Dendritic cell treated with granulocyte-macrophage colony-stimulating factor and Interleukin-4, amounts not matched to agents 40 ng/mL and 50 ng/mL, for 4 days (primary cell): ENCODE data around the gene NPC2.

Experiments used
- H3K27ac Mint-ChIP-seq: one replicate; pipeline ENCODE4 v1.8.0; 2022; ENCODE audit warnings: mild to moderate bottlenecking, mixed read lengths
- H3K27me3 Mint-ChIP-seq: one replicate; pipeline ENCODE4 v1.8.0; 2022; ENCODE audit warnings: mild to moderate bottlenecking, mixed read lengths
- H3K36me3 Mint-ChIP-seq: one replicate; pipeline ENCODE4 v1.8.0; 2022; ENCODE audit warnings: low read depth, mixed read lengths
- H3K4me1 Mint-ChIP-seq: one replicate; pipeline ENCODE4 v1.8.0; 2022; ENCODE audit warnings: low read depth, mixed read lengths
- H3K4me3 Mint-ChIP-seq: one replicate; pipeline ENCODE4 v1.8.0; 2022; ENCODE audit warnings: mild to moderate bottlenecking, moderate library complexity, mixed read lengths
- H3K9me3 Mint-ChIP-seq: one replicate; pipeline ENCODE4 v1.8.0; 2022; ENCODE audit warnings: mixed read lengths
- intact Hi-C: fragments of 100-400 bp; cut with micrococcal nuclease; formaldehyde crosslinking; loops from one replicate; pipeline ENCODE4 v1.15.0; 2022

NPC2 gene

DNA sequence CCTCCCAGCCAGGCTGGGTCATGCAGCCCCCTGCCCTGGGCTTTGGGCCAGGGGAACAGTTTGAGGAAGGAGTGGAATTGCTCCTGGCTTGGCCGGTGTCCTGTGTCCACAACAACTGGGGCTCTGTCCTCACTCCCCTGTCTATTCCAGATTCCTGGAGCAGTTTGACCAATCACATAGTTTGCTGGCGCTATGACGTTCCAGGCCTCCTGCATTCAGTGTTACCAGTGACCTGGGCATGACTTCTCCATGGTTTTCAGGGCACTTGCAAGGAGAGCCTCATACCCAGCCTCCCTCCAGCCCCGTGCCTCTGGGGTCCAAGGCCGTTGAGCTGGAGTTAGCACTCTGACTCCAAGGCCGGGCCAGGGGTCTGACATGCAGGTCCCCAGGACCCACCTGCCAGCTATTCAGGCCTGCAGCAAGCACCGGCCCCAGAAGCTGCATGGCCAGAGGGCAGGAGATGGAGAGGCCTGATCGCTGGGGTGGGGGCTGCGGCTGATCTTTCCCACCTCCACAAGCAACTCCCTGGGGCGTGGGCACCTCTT lies 34.7 kb upstream of the NPC2 start:
- no peak overlapping the region for H3K4me3 Mint-ChIP-seq
- no peaks in the 10 kb centered on the region for H3K9me3 Mint-ChIP-seq
- no peak overlapping the region for H3K27ac Mint-ChIP-seq
- H3K4me1 Mint-ChIP-seq = peaks cover 32% of the 10 kb centered on the region
- H3K36me3 Mint-ChIP-seq = no peaks in the 10 kb centered on the region
- peaks cover 19% of the 10 kb centered on the region for H3K27me3 Mint-ChIP-seq
- intact Hi-C loops = no loop called here

- intact Hi-C loops = no loop called here
- Mint-ChIP-seq H3K4me3 (no peak overlapping the region), H3K9me3 (no peaks in the 10 kb centered on the region), H3K27ac (no peak overlapping the region), H3K27me3 (peaks cover 21% of the 10 kb centered on the region), H3K36me3 (no peaks in the 10 kb centered on the region), H3K4me1 (peaks cover 32% of the 10 kb centered on the region)
Measured at GRCh38 chr14:74526854-74527585, 33.9 kb upstream of the NPC2 start.

DNA sequence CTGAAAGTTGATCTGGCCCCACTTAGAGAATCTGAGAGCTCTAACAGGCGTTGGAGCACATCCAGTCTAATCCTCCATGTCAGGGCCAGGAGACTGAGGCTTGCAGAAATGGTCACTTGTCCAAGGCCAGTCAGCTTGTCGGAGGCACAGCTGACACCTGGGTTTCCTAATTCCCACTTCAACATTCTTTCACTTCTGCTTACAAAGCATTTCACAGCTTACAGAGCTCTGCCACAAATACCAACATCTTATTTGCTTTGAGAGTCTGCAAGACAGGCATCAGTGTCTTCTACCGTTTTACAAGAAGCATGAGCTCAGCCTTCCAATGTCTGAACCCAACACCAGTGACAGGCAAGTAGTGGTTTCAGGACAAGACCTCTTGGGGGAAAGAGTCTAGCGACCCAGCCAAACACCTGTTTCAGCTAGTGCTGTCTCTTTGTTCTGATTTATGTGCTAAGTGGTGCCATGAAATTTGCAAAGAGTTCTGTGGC lies 32.3 kb upstream of the NPC2 start:
- Mint-ChIP-seq H3K36me3 (no peaks in the 10 kb centered on the region), H3K4me1 (peaks cover 18% of the 10 kb centered on the region), H3K27me3 (peaks cover 23% of the 10 kb centered on the region), H3K9me3 (no peaks in the 10 kb centered on the region), H3K27ac (no peak overlapping the region), H3K4me3 (no peak overlapping the region)
- intact Hi-C loops = no loop called here

- intact Hi-C loops = no loop called here
- H3K36me3 Mint-ChIP-seq = no peaks in the 10 kb centered on the region
- no peak overlapping the region for H3K4me3 Mint-ChIP-seq
- H3K27me3 Mint-ChIP-seq = peaks cover 23% of the 10 kb centered on the region
- H3K4me1 Mint-ChIP-seq = peaks cover 18% of the 10 kb centered on the region
- H3K9me3 Mint-ChIP-seq = no peaks in the 10 kb centered on the region
- no peak overlapping the region for H3K27ac Mint-ChIP-seq
Measured at GRCh38 chr14:74524812-74525135, 31.7 kb upstream of the NPC2 start.

DNA sequence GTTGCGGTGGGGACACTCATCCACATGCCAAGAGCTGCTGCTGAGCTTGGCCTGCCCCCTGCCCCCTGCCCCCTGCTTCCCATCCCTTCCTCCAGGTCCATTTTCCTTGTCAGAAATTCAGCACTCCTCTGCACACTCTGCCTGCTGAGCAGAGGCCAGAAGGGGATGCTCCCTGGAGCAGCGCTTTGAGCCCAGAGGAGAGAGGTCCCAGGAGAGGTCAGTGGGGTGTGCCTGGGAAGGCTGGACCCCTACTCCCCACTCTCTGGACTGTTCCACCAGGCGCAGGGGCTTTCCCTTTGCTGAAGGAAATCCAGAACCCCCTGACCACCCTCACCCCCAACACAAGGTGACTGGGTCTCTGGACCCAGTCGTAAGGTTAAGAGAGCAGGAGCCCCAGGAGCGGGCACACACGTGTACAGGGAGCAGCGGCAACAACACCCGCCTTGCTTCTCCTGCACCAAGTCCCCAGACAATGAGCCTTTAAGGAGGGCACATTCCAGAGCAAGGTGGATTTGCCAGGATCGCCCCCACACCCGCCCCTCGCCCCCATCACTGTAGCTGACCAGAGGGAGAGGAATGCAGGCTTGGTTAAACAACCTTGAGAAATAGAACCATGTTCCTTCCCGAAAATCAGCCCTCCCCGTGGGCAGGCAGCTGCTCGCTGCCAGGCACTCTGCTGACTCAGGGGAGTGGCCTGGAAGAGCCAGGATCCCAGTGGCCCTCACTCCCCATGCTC lies 31.1 kb upstream of the NPC2 start:
- H3K9me3 Mint-ChIP-seq = no peaks in the 10 kb centered on the region
- peaks cover 23% of the 10 kb centered on the region for H3K27me3 Mint-ChIP-seq
- no peak overlapping the region for H3K27ac Mint-ChIP-seq
- peaks cover 18% of the 10 kb centered on the region for H3K4me1 Mint-ChIP-seq
- intact Hi-C loops = no loop called here
- H3K4me3 Mint-ChIP-seq = no peak overlapping the region
- H3K36me3 Mint-ChIP-seq = no peaks in the 10 kb centered on the region

GRCh38 chr14:74522740-74523139 lies 29.6 kb upstream of the NPC2 start:
- Mint-ChIP-seq H3K9me3 (no peaks in the 10 kb centered on the region), H3K4me3 (no peak overlapping the region)

DNA sequence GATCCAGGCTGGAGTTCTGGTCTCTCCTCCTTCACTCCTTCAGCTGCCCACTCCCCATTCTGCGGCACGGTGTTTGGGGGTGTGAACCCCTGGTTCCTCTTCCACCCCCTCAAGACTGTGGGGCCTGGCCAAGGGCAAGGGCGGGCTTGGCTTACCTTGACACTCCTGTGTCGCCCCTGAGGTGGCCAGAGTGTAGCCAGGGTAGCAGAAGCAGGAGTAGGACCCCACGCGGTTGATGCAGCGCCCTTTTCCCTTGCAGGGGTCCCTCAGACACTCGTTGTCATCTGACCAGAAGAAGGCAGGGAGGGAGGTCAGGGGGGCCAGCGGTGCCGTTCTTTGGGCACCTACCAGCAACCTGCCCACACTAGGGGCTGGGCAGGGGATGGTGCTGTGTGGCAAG lies 28.7 kb upstream of the NPC2 start:
- Mint-ChIP-seq H3K4me1 (peaks cover 18% of the 10 kb centered on the region), H3K4me3 (no peak overlapping the region), H3K27ac (no peak overlapping the region), H3K9me3 (no peaks in the 10 kb centered on the region), H3K36me3 (no peaks in the 10 kb centered on the region), H3K27me3 (peaks cover 30% of the 10 kb centered on the region)
- intact Hi-C loops = no loop called here

More at GRCh38 chr14:74522740-74523139, 29.6 kb upstream of the NPC2 start:
- intact Hi-C loops = no loop called here
- H3K27me3 Mint-ChIP-seq = peaks cover 30% of the 10 kb centered on the region
- H3K27ac Mint-ChIP-seq = no peak overlapping the region
- H3K36me3 Mint-ChIP-seq = no peaks in the 10 kb centered on the region
- H3K4me1 Mint-ChIP-seq = peaks cover 18% of the 10 kb centered on the region

- H3K36me3 Mint-ChIP-seq = no peaks in the 10 kb centered on the region
- no peak overlapping the region for H3K27ac Mint-ChIP-seq
- peaks cover 14% of the 10 kb centered on the region for H3K4me1 Mint-ChIP-seq
- peaks cover 21% of the 10 kb centered on the region for H3K27me3 Mint-ChIP-seq
- intact Hi-C loops = no loop called here
- H3K4me3 Mint-ChIP-seq = no peak overlapping the region
- no peaks in the 10 kb centered on the region for H3K9me3 Mint-ChIP-seq
Measured at GRCh38 chr14:74519316-74520074, 26.4 kb upstream of the NPC2 start.

DNA sequence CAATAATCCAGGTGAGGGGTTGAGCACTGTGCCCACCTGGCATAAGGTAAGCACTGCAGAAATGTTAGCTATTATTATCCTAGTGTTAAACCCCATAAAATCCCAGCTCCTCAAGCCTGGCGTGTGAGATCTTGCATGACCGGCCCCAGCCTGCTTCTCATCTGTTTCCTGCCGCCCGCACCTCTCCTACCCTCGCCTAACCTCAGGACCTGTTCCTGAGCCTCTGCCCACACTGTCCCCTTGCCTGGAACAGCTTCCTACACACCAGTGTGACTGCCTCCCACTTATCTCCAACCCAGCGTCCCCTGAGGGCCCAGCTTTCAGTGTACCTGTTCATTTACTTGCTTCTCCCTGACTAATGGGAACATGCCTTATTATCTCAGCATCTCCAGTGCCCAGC lies 25.1 kb upstream of the NPC2 start:
- Mint-ChIP-seq H3K27me3 (peaks cover 17% of the 10 kb centered on the region), H3K27ac (no peak overlapping the region), H3K4me3 (no peak overlapping the region), H3K9me3 (no peaks in the 10 kb centered on the region), H3K4me1 (peaks cover 17% of the 10 kb centered on the region), H3K36me3 (no peaks in the 10 kb centered on the region)
- intact Hi-C loops = no loop called here

GRCh38 chr14:74517731-74518130 lies 24.6 kb upstream of the NPC2 start:
- no peaks in the 10 kb centered on the region for H3K36me3 Mint-ChIP-seq
- intact Hi-C loops = no loop called here
- H3K27me3 Mint-ChIP-seq = peaks cover 15% of the 10 kb centered on the region
- peaks cover 19% of the 10 kb centered on the region for H3K4me1 Mint-ChIP-seq
- H3K9me3 Mint-ChIP-seq = no peaks in the 10 kb centered on the region
- H3K27ac Mint-ChIP-seq = no peak overlapping the region
- no peak overlapping the region for H3K4me3 Mint-ChIP-seq

DNA sequence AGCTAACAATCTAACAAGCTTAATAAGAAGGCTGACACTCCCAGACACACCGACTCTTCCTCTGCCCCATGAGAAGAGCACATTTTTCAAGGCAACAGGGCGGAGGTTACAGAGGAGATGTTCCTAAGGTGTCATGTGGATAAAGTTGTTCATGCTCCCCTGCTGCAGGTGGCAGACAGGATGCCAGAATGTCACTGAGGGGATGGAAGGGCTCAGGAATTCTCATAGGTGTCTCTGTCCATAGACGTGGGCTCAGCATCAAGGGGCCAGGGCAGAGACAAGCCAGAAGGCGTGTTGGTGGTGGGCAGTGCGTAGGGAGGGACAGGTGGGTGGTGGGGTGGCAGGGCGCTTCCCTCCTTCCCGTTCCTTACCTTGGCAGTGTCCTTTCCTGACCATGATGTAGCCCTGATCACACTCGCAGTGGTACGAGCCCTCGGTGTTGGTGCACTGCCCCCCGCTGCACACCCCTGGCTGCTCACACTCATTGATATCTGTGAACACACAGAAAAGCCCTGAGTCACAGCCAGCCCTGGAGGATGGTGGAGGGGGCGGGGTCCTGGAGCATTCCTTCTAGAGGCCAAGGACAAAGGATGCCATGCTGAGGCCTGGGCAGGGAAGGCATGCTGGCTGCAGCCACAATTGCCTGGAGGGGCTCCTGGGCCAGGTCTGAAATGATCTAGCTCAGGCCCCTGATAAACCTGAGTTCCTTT lies 23.5 kb upstream of the NPC2 start:
- intact Hi-C loops = no loop called here
- Mint-ChIP-seq H3K4me1 (peaks cover 30% of the 10 kb centered on the region), H3K27me3 (peaks cover 14% of the 10 kb centered on the region), H3K4me3 (no peak overlapping the region), H3K27ac (no peak overlapping the region), H3K9me3 (no peaks in the 10 kb centered on the region), H3K36me3 (no peaks in the 10 kb centered on the region)

DNA sequence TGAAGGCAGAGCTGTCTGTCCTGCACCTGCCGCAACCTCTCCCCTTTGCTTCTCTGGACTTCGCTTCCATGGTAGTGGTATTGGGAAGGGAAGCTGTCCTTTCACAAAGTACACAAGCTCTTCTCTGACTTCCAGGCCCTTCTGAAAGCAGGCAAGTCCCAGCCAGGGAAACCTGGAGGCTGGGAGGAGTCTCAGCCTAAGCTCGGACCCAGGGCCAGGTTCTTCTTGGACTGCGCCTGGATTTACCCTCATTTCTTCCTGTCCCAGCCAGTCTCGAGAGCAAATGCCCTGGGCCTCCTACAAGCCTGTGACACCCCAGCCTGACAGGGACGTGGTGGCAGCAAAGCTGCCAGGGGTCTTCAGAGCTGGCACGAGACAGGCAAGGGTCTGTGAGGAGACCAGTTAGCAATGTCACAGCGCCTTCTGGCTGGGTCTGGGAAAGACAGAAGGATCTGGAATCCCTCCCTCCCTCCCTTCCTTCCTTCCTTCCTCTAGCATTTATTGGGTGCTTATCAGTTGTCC lies 22.8 kb upstream of the NPC2 start:
- intact Hi-C loops = no loop called here
- Mint-ChIP-seq H3K4me1 (peaks cover 37% of the 10 kb centered on the region), H3K4me3 (no peak overlapping the region), H3K27me3 (peaks cover 14% of the 10 kb centered on the region), H3K9me3 (no peaks in the 10 kb centered on the region), H3K27ac (no peak overlapping the region), H3K36me3 (no peaks in the 10 kb centered on the region)

GRCh38 chr14:74514471-74514941 lies 21.4 kb upstream of the NPC2 start:
- H3K36me3 Mint-ChIP-seq = no peaks in the 10 kb centered on the region
- H3K4me3 Mint-ChIP-seq = peak overlapping the region; percentile 37
- peaks cover 12% of the 10 kb centered on the region for H3K27me3 Mint-ChIP-seq
- H3K27ac Mint-ChIP-seq = peak overlapping the region; percentile 68
- no peaks in the 10 kb centered on the region for H3K9me3 Mint-ChIP-seq
- H3K4me1 Mint-ChIP-seq = peaks cover 43% of the 10 kb centered on the region
- intact Hi-C loops = no loop called here
